Measurements from ENCODE around the gene DUSP22.

- no peak for TF ChIP-seq CTCF (IDR thresholded peaks at IDR 0.05)
- no peak for TF ChIP-seq EZH2phosphoT487 (IDR thresholded peaks at IDR 0.05)
Observed at GRCh38 chr6:278494-278893, 13.8 kb upstream of the DUSP22 start.
